Stimulated activated CD8-positive, alpha-beta memory T cell treated with anti-CD3 and anti-CD28 coated beads, Interleukin-7, amount 100 ng/mL, for 1 hour (primary cell): ENCODE measurements around the gene VAV2.

Source experiments
- DNase-seq, 2 donors: peaks; one replicate each; pipeline ENCODE4 v3.0.0-alpha.2; 2020; ENCODE audit warnings: low read depth in 2 of 2

VAV2 gene

DNA sequence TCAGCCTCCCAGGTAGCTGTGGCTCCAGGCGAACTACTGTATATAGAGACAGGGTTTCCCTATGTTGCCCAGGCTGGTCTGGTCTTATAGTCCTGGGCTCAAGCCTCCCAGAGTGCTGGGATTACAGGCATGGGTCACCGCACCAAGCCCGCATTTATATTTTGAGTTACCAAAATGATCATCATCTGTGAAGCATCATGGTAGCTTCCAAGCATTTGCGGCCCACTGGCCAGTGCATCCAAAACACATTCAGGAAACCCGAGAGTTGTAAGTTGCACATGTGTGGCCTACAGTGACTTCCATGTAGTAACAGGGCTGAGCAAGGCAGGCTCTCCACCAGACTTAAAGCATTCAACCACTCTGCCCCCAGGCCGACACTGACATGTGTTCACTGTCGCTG is 35.4 kb upstream of the VAV2 start:
- DNase-seq = no peak

DNA sequence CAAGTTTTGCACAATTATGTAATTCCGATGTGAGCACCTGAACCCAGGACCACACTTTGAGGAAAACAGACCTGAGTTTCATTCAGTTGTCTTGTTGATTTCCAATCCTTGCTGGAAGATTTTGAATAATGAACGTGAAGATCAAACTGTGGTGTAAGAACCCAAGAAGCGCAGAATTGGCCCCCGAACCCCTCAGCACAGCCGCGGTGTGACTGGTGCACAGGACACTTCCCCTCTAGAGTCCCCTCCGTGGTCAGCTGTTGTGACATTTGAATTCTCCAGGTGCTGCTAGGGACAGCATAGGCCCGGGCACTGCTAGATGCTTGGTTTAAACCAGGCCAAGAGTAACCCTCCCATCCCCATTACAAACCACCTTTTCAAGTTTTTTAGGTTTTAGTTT is 34.9 kb upstream of the VAV2 start:
- DNase-seq = no peak

DNA sequence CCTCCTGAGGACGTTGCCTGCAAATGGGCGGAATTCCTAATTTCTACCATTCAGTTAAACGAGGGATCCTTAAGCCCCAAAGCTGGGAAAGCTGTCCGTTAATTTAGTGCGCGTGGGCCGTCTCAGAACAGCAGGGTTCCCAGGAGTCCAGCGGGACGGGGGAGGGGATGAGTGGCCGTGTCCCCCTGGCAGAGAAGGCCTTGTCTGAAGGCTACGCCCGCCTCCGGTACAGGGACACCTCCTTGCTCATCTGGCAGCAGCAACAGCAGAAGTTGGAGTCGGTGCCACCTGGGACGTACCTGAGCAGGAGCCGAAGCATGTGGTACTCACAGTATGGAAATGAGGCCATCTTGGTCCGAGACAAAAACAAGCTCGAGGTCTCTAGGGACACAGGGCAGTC is 34.5 kb upstream of the VAV2 start:
- DNase-seq = no peak

DNA sequence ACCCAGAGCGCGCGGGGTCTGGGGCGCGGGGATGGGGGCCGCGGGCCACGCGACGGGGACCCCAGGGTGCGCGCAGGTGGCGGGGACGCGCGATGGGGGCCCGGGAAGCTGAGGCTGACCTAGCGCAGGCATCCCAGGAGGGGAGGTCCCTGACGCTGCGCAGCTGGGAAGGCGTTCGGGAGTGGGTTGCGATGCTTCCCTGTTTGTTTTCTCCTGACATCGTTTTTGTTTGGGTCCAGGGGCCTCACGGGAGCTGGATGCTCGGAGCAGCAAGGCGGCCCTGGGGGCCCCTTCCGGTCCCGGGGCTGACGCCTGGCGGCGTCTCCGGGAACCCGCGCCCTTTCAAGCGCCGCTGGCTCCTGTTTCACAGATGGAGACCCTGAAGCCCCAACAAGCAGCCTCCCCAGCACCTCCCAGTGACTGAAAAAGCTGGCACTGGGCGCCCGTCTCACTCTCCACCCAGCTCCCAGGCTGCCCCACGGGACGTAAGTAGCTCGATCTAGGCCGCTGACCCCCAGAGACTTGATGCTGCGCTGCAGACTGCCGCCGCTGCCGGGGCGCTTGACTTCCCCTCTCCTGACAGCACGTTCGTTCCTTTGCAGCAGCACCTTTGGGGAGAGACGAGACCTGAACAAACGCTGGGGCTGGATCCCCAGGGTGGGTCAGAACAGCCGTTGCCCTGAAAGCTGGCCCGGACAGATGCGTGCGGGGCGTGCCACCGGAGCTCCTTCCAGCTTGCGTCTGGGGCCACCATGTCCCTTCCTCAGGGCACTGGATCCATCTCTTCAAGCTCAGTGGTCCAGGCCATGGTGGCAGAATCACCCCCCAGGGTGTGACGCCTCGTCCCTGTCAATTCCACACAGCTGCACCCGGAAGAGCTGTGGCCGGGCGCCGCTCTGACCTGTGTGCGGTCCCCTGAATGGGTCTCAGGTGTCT is 33.8 kb upstream of the VAV2 start:
- peak in 1 of 2 donors; percentile 19 for DNase-seq

DNA sequence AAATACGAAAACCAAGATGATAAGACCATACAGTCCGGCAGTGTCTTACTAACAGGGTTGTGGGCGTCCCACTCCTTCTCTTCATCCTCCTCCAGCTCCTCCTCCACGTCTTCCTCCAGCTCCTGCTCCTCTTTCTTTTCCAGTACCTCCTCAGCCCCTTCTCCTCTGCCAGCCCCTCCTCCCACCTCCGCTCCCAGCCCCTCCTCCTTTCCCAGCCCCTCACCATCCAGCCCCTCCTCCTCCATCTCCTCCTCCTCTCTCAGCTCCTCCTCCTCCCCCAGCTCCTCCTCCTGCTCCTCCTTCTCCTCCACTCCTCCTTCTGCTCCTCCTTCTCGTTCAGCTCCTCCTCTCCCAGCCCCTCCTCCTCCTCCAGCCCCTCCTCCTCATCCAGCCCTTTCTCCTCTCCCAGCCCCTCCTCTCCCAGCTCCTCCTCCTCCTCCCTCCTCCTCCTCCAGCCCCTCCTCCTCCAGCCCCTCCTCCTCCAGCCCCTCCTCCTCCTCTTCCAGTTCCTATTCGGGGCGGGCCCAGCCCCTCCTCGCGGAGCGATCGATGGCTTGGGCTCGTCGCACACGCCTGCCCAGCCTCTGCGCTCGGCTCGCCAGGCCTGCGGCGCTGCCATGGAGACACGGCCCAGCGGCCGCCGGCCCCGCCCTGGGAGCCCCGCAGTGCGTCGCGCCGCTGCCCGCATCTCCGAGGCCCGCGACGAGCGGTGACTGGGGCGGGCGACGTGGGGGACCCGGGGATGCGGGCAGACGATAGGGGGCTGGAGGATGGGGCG is 32.9 kb upstream of the VAV2 start, which contains the start of gene BRD3OS:
Gene BRD3OS (plus strand): TSS at position 654 of the 778 bp plus-strand sequence. CDS start 1,267 bp downstream, outside the sequence.
- peak; percentile 72 to 75 for DNase-seq

DNA sequence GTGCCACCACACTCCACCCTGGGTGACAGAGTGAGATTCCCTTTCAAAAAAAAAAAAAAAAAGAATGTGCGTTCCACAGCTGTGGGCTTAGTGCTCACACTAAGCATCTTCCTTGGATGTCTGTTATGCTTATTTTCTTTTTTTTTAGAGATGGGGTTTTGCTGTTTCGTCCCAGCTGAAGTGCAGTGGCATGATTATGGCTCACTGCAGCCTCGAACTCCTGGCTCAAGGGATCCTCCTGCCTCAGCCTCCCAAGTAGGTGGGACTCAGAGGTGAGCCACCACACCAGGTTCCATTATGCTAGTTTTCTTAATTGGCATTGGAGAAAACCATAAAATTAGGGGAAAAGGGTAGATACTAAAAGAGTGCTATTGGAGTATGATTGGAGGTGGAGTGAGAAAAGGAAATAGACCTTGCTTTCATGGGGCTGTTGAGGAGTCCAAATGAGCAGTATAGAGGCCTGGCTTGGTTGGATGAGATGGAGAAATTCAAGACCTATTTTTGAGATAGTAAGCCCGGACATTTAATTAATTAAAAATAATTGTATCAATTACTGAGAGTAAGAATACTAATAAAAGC is 32.2 kb upstream of the VAV2 start:
- DNase-seq = no peak

DNA sequence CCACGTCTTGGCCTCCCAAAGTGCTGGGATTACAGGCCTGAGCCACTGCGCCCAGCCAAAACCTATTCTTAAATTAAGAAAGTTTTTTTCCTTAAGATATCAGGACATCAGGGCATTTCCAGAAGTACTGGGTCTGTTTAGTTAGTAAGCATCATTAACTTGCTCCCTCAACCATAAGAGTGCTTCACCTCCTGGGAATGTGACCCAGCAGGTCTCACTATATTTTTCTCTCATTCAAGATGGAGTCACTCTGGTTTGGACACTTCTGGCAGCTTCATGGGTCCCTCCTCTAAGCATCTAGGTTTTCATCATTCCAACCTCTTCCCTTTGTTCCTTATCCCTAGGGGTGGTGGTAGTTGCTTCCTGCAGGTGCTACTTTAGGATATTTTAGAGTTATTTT is 22.8 kb upstream of the VAV2 start:
- DNase-seq = no peak

DNA sequence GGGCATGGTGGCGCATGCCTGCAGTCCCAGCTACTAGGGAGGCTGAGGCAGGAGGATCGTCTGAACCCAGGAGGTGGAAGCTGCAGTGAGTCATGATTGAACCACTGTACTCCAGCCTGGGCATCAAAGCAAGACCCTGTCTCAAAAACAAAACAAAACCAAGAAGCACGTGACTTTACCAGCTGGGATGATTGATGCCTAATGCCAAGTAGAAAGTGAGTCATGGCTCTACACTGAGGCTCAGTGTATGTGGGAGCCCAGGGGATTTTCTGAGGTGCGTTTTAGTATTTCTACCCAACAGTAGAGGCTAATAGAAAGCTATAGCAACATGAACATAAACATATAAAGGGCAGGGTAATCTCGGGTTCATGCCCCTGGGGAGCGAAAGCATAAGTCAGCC is 19.3 kb upstream of the VAV2 start:
- DNase-seq = no peak

DNA sequence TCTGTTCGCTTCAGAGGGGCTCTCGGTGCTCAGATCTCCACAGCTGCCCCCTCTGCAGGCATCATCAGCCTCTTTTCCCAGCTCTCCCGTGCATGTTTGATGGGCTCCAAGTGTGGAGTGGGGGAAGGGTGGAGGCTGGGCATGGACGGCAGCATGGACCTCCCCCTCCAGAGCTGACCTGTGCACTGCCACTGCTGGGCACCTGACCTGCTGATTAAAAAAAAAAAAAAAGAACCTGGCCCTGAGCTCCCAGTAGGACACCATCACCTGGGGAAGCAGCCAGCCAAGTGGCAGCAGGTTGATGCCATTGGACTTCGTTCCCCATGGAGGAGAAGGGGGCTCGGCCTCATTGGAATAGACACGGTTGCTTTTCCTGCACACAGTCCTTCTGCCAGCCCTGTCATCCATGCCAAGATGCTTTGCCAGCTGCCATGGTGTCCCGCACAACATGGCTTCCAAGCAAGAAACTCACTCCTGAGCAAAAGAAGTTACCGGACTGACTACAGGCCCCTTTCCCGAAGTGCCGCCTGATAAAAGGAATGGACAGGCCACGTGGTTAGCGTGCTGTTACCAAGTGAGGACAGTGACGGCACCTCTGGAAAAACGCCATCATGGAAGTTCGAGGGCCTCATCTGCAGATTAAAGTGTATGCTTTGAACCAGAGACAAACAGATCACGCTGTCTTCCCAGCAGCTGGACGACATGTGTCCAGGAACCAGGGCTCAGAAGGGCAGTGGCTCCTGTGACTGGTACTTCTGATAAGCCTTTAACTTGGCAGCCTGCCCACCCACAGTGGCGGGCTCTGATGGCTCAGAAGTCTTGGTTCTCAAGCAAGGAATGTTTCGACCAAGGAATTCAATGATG is 18.4 kb upstream of the VAV2 start:
- DNase-seq = no peak

DNA sequence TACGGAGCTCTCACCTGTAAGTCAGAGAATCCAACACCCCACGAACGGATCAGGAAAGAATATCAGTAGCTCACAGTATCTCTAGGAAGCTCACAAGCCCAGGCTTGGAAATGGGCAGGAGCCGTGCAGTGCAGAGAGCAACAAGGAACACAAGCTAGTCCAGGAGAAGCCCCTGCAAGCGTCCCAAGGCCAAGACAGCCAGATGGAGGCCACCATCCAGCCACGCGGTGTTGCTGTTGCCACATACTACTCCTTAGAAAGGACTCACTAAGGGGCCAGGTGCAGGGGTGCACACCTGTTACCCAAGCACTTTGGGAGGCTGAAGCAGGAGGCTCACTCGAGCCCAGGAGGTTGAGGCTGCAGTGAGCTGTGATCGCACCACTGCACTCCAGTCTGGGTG is 15.4 kb upstream of the VAV2 start:
- DNase-seq = no peak

DNA sequence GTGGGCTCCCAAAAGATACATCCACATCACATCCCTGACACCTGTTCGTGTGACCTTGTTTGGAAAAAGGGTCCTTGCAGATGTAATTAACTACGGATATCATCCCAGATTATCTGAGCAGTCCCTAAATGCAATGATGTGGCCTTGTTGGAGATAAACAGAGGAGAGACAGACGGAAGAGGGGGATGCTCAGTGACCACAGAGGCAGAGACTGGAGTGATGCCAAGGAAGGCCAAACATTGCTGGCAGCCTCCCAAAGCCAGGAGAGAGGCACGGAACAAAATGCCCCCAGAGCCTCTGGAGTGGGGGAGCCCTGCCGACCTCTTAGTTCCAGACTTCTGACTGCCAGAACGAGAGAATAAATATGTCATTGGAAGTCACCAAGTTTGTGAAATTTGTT is 15.0 kb upstream of the VAV2 start:
- no peak for DNase-seq

DNA sequence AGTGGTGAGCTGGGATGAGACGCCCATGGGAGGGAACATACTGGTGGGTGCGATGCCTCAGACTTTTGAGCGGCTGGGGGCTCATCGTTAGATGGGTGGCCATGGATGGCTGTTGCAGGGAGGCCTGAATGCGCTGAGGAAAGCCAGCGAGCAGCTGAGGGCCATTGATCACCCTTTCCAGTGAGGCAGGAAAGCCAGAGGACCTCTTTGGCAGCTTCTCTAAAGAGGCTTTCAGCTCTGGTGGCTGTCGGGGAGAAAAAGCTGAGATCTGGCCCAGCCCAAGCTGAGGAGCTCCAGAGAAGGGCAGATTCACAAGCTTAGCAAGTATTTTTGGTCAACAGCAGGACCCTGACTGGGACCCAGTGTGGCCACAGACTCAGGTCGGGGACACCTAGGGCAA is 13.3 kb upstream of the VAV2 start:
- no peak for DNase-seq

DNA sequence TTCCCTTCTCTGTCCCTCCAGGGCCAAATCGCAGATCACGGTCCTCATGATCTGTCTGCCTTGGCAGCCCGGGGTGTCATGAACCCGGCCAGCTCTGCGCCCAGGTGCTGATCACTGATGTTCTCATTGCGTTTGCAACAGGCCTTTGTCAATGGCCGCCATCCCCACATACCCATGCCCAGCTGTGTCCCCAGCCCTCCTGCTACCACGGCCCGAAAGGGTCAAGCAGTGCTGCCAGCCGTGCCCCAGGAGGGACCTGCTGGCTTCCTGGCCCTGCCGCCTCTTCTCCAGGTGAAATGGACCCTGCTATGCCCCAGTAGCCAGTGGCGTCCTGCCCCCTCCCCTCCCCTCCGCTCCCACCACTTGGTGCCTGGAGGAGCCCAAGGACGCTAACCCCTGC is 12.8 kb upstream of the VAV2 start:
- DNase-seq = no peak

DNA sequence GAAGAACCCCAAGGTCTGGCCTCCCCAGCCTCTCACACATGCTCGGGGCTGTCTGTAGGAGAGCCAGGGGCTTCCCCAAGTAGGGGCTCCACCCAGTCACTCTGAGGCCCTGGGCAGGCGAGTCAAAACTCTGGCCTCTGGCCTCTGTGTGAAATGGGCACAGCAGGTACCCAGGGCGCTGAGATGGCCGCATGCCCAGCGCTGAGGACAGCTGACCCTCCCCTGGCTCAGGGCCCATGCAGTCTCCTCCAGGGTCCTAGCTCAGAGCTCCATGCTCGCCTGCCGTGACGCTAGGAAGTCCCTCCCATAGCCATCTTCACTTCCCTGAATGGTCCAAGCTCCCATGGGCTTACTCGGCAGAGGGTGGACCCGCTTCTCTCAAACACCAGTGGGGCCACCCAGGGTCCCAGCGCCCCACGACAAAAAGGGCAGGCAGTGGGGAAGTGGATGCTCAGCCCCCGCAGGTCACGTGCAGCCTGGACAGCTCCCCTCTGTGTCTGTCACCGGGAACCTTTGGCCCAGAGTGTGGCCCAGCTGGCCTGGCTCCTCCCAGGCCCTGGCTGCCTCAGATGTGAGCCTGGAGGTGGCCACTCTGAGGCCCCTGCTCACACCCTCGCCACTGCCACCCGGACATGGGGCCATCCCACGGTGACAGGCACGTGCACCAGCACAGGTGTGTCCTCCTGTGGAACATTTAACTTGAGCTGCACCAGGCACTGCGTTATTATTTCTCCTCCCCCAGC is 12.2 kb upstream of the VAV2 start:
- no peak for DNase-seq

DNA sequence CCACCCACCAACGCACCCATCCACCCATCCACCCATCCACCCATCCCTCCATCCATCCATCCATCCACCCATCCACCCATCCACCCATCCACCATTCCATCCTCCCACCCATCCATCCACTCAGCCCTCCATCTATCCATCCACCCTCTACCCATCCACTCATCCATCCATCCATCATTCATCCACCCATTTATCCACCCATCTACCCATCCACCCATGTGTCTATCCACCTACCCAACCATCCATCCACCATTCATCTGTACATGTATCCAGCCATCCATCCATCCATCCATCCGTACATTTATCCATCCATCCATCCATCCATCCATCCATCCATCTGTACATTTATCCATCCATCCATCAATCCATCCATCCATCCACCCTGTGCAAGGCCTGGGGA is 11.1 kb upstream of the VAV2 start:
- no peak for DNase-seq

DNA sequence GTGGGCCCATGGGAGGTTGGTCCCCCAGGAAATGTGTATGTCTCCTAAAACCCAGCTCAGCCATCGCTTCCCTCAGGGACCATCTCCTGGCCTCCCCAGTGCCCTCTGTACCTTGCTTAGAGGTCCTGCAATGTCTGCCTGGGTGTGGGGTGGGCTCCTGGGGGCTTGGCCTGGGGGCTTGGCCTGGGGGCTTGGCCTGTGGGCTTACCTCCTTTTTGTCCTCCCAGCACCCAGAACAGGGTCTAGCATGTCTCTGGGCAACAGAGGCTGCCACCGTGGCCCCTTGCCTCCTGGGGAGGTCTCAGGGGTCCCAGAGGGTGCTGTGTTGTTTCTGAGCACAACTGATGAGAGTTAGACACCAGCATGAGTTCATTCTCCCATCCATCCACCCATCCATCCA is 10.7 kb upstream of the VAV2 start:
- no peak for DNase-seq

DNA sequence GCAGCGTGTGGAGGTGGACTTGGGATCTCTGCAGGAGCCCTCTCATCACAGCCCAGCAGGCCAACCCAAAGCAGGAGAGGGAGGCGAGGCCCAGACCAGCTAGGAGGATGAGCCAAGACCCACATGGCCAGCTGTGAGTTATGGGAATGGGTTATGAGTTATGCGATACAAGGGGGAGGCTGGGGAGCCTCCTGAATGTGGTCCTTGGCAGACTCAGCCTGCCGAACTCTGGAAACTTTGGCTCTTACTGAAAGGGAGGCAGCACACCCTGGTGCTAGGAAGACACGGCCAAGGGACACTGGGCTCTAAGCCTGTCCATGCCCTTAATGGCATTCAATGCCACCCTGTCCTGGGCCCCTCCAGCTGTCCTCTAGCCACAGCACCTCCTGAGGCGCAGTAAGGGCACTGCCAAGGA is 7.7 kb upstream of the VAV2 start:
- no peak for DNase-seq

DNA sequence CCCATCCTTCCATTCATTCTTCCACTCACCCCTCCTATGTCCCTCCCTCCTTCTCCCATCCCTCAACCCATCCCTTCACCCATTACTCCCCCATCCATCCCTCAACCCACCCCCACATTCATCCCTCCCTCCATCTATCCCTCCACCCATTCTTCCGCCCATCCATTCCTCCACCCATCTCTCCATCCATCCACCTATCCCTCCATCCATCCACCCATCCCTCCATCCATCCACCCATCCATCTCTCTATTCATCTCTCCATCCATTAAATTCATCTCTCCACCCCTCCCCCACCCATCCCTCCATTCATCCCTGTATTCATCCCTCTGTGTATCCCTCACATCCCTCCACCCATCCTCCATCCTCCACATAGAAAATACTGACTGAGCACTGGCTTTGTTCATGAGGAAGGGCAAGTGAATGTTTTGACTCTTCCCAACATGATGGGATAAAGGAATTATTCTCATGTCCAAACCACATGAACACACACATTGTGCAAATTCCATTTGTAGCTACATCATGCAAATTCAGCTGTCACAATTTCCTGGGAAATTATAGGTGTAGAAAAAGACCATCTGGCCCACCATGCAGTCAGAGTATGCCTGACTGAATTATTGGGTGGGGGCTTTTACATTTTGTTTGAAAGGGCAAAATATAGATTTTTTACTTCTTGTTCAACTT is 6.9 kb upstream of the VAV2 start:
- DNase-seq = no peak

DNA sequence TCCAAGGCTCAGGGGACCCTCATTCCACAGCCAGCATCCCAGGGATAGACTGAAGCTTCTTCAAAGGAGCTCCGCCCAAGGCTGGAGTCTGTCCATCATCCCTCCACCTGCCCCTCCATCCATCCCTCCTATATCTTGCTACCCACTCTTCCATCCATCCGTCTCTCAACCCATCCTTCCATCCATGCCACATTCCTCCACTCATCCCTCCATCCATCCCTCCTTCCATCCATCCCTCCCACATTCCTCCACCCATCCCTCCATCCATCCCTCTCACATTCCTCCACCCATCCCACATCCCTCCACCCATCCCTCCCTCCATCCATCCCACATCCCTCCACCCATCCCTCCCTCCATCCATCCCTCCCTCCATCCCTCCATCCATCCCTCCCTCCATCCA is 5.5 kb upstream of the VAV2 start:
- DNase-seq = no peak
